ENCODE measurements around the gene SMG6.
A peak's percentile ranks its signal among the peaks of the same experiment; 100 is the strongest.
"Not testable (repeated sequence)": the region's sequence is repeated elsewhere in the genome, so short reads cannot be mapped to it uniquely, and the experiment has no call there.

Gene SMG6

GRCh38 chr17:2304931-2305330 is 1.3 kb upstream of the SMG6 start:
- no peak for DNase-seq (ENCODE audit: low read depth)

- no peak for DNase-seq (ENCODE audit: low read depth)
Observed at GRCh38 chr17:2302778-2303203, 794 bp downstream of the SMG6 start.

- no peak for DNase-seq (ENCODE audit: low read depth)
Observed at GRCh38 chr17:2299756-2300155, 3.8 kb downstream of the SMG6 start.

DNA sequence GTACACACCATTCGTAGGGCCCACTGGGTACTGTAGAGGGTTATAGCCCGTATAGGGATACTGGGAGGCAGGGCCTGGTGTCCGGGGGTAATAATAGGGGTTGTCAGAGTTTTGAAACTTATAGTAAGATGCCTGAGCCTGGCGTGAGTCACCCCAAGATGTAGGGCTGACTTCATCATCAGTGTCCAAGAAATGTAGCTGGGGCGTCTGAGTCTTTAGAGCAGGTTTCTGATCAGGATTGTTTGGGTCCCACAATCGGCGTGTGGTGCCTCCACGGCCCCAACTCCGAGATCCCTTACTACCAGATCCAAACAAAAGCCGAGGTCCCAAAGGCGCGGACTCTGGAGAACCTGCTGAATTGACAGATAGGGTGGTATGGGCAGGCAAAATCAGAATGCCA is 4.4 kb downstream of the SMG6 start:
- no peak for DNase-seq (ENCODE audit: low read depth)

- DNase-seq (ENCODE audit: low read depth) = no peak
Observed at GRCh38 chr17:2297023-2297422, 6.6 kb downstream of the SMG6 start.

- DNase-seq (ENCODE audit: low read depth) = no peak
Observed at GRCh38 chr17:2295575-2295974, 8.0 kb downstream of the SMG6 start.

- DNase-seq (ENCODE audit: low read depth) = no peak
Observed at GRCh38 chr17:2292100-2292499, 11.5 kb downstream of the SMG6 start.

GRCh38 chr17:2289878-2290478 is 13.6 kb downstream of the SMG6 start:
- no peak for DNase-seq (ENCODE audit: low read depth)

GRCh38 chr17:2283302-2283701 is 20.3 kb downstream of the SMG6 start:
- DNase-seq (ENCODE audit: low read depth) = no peak

- no peak for DNase-seq (ENCODE audit: low read depth)
Observed at GRCh38 chr17:2282297-2282873, 21.2 kb downstream of the SMG6 start.

- no peak for DNase-seq (ENCODE audit: low read depth)
Observed at GRCh38 chr17:2279707-2280106, 23.9 kb downstream of the SMG6 start.

- DNase-seq (ENCODE audit: low read depth) = no peak
Observed at GRCh38 chr17:2277429-2278170, 26.0 kb downstream of the SMG6 start.

GRCh38 chr17:2275722-2276121 is 27.9 kb downstream of the SMG6 start:
- DNase-seq (ENCODE audit: low read depth) = no peak

- no peak for DNase-seq (ENCODE audit: low read depth)
Observed at GRCh38 chr17:2274414-2274813, 29.2 kb downstream of the SMG6 start.

- no peak for DNase-seq (ENCODE audit: low read depth)
Observed at GRCh38 chr17:2271985-2272702, 31.4 kb downstream of the SMG6 start.

GRCh38 chr17:2267354-2267753 is 36.2 kb downstream of the SMG6 start:
- no peak for DNase-seq (ENCODE audit: low read depth)

DNA sequence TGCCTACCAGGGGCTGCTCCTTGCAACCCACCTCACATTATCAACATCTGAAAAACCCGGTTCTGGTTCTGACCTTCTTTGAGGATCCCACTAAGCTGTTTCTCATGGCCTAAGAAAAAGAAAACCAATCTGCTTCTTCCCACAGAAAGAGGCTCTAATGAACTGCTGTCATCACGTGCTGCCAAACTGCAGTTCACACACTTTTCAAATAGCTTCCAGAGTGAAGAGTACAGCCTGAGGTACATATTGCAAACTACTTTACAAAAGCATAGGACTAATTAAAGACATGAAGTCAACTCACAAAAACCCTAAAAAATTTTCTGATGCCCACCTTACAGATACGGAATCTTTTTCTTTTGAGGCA is 36.7 kb downstream of the SMG6 start:
- no peak for DNase-seq (ENCODE audit: low read depth)

GRCh38 chr17:2266045-2266864 is 37.3 kb downstream of the SMG6 start:
- DNase-seq (ENCODE audit: low read depth) = peak; percentile 71

DNA sequence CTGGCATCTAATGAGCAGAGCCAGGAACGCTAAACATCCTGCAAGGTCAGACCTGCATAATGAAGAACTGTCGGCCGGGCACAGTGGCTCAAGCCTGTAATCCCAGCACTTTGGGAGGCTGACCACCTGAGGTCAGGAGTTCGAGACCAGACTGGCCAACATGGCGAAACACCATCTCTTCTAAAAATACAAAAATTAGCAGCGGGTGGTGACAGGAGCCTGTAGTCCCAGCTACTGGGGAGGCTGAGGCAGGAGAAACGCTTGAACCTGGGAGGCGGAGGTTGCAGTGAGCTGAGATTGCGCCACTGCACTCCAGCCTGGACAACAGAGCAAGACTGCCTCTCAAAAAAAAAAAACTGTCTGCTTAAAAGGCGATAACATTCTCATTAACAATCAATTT is 38.4 kb downstream of the SMG6 start:
- DNase-seq (ENCODE audit: low read depth) = not testable (repeated sequence)

DNA sequence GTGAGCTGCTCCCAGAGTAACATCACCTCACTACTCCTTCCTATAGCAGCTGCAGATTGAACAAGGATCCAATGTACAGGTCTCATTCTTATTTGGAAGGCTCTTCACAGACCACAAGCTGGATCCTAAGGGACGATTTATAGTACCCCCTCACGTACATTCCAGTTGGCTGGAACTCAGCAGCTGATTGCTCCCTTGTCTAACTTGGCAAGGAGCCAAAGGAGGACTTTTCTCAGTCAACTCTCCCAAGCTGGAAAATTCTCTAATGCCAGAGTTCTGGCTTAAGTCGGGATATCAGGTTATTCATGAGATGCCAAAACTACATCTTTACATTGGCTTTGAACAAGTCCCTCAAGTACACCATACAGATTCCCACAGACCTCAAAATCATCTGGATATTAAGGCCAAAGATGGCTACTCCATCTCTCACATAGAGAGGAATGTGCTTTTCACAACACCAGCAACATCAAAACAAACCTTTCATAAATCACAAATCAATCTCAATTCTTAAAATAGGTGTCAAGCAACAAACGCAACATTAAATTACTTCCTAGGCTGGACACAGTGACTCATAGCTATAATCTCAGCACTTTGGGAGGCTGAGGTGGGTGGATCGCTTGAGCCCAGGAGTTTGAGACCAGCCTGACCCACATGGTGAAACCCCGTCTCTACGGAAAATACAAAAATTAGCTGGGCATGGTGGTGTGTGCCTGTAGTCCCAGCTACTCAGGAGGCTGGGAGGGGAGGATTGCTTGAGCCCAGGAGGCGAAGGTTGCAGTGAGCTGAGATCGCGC is 39.3 kb downstream of the SMG6 start:
- DNase-seq (ENCODE audit: low read depth) = no peak
